HepG2 (cell line): ENCODE measurements around the gene MINDY1. TPM values are rescaled to one million over a fixed set of nuclear protein-coding genes. Genes with fewer than 3 reads are reported as not detected.

Experiments
- FOSL1 ChIP-seq: sonication (generic); formaldehyde crosslinking; IDR thresholded peaks from 2 replicates; pipeline ENCODE4 v1.9.0; 2021; ENCODE audit warnings: missing genetic modification reagents, borderline replicate concordance
- FOXM1 ChIP-seq: sonication (generic); formaldehyde crosslinking; IDR thresholded peaks from 2 replicates; pipeline ENCODE4 v1.5.0; 2020; ENCODE audit warnings: missing genetic modification reagents
- GABPB1 ChIP-seq: IDR thresholded peaks from 2 replicates; pipeline ENCODE4 v1.6.1; 2016; ENCODE audit warnings: mild to moderate bottlenecking, missing genetic modification reagents, moderate library complexity, missing compliant biosample characterization
- GTF3A ChIP-seq: sonication (generic); formaldehyde crosslinking; conservative IDR thresholded peaks from 2 replicates; pipeline ENCODE4 v1.4.0; 2020; ENCODE audit warnings: mild to moderate bottlenecking, missing genetic modification reagents
- HDAC6 ChIP-seq: fragments of 200-600 bp; sonication (generic); IDR thresholded peaks from 2 replicates; pipeline ENCODE4 v1.7.0; 2017; ENCODE audit warnings: mild to moderate bottlenecking, antibody characterized with exemption, low read length, low read depth
- KDM4B ChIP-seq: sonication (generic); formaldehyde crosslinking; IDR thresholded peaks from 2 replicates; pipeline ENCODE4 v1.4.0; 2020; ENCODE audit warnings: missing genetic modification reagents
- NR2F6 ChIP-seq, 2 experiments: IDR thresholded peaks; 2 replicates each; pipeline ENCODE4 v1.6.1; 2016; ENCODE audit warnings: antibody characterized with exemption in 1 of 2, mild to moderate bottlenecking in 1 of 2
- RXRB ChIP-seq: IDR thresholded peaks from 2 replicates; pipeline ENCODE4 v1.6.1; 2016; ENCODE audit warnings: borderline replicate concordance, missing genetic modification reagents, missing compliant biosample characterization
- ZNF101 ChIP-seq: sonication (generic); formaldehyde crosslinking; IDR thresholded peaks from 2 replicates; pipeline ENCODE4 v1.4.0; 2020; ENCODE audit warnings: mild to moderate bottlenecking, low read depth, missing genetic modification reagents, borderline replicate concordance
- ZNF230 ChIP-seq: sonication (generic); formaldehyde crosslinking; IDR thresholded peaks from 2 replicates; pipeline ENCODE4 v1.4.0; 2020; ENCODE audit warnings: mild to moderate bottlenecking, missing genetic modification reagents
- ZNF510 ChIP-seq: sonication (generic); formaldehyde crosslinking; IDR thresholded peaks from 2 replicates; pipeline ENCODE4 v1.4.0; 2020; ENCODE audit warnings: low read depth, mild to moderate bottlenecking, missing genetic modification reagents
- ZNF549 ChIP-seq: sonication (generic); formaldehyde crosslinking; IDR thresholded peaks from 2 replicates; pipeline ENCODE4 v1.5.0; 2020; ENCODE audit warnings: missing genetic modification reagents
- ZNF607 ChIP-seq: sonication (generic); formaldehyde crosslinking; IDR thresholded peaks from 2 replicates; pipeline ENCODE4 v1.5.1; 2020; ENCODE audit warnings: missing genetic modification reagents, mild to moderate bottlenecking, borderline replicate concordance
- ZZZ3 ChIP-seq: sonication (generic); formaldehyde crosslinking; IDR thresholded peaks from 2 replicates; pipeline ENCODE4 v1.4.0; 2020; ENCODE audit warnings: missing genetic modification reagents, mild to moderate bottlenecking, borderline replicate concordance
- polyA plus RNA-seq, 8 experiments: library from polyadenylated mRNA; depleted of rRNA in 3 of 8; stranded (reverse) in 7 of 8; unstranded in 1 of 8; fragments of >200 nt; fragmentation: Illumina TruSeq in 4 of 8; extraction: Trizol in 4 of 8; gene quantifications; 2 replicates each; pipeline versions ENCODE4 v1.2.1 to v1.2.3, GENCODE V29; 2011 to 2016; ENCODE audit warnings: low read depth in 4 of 8, missing spikeins in 1 of 8, mixed read lengths in 1 of 8; ENCODE audit not compliant: insufficient read depth in 1 of 8
- total RNA-seq, 5 experiments: library from RNA; depleted of rRNA; stranded (reverse); fragments of >200 nt; fragmentation: Illumina TruSeq; extraction: Trizol; gene quantifications; 2 replicates each; pipeline ENCODE4 v1.2.3, GENCODE V29; 2016; ENCODE audit warnings: low read depth in 1 of 5
- TF ChIP-seq, protein P1 (sequence below): sonication (generic); formaldehyde crosslinking; IDR thresholded peaks from 2 replicates; pipeline ENCODE4 v1.5.1; 2020; ENCODE audit warnings: missing genetic modification reagents, mild to moderate bottlenecking, borderline replicate concordance
- TF ChIP-seq, protein P2 (sequence below): sonication (generic); formaldehyde crosslinking; IDR thresholded peaks from 2 replicates; pipeline ENCODE4 v1.4.0; 2020; ENCODE audit warnings: mild to moderate bottlenecking, missing genetic modification reagents
- TF ChIP-seq, protein P3 (sequence below): sonication (generic); formaldehyde crosslinking; IDR thresholded peaks from 2 replicates; pipeline ENCODE4 v1.5.1; 2020; ENCODE audit warnings: missing genetic modification reagents, mild to moderate bottlenecking, borderline replicate concordance
- TF ChIP-seq, protein P4 (sequence below): sonication (generic); formaldehyde crosslinking; IDR thresholded peaks from 2 replicates; pipeline ENCODE4 v1.5.0; 2020; ENCODE audit warnings: missing genetic modification reagents
- TF ChIP-seq, protein P5 (sequence below): fragments of 450-650 bp; IDR thresholded peaks from 2 replicates; pipeline ENCODE4 v1.6.1; 2017; ENCODE audit warnings: mild to moderate bottlenecking

MINDY1 gene
- total and polyA plus RNA-seq, 2 of the 13 experiments (the other 11 are each of a cell fraction or from before 2014, with no cell fraction given) = 11.1 to 15.0 TPM

DNA sequence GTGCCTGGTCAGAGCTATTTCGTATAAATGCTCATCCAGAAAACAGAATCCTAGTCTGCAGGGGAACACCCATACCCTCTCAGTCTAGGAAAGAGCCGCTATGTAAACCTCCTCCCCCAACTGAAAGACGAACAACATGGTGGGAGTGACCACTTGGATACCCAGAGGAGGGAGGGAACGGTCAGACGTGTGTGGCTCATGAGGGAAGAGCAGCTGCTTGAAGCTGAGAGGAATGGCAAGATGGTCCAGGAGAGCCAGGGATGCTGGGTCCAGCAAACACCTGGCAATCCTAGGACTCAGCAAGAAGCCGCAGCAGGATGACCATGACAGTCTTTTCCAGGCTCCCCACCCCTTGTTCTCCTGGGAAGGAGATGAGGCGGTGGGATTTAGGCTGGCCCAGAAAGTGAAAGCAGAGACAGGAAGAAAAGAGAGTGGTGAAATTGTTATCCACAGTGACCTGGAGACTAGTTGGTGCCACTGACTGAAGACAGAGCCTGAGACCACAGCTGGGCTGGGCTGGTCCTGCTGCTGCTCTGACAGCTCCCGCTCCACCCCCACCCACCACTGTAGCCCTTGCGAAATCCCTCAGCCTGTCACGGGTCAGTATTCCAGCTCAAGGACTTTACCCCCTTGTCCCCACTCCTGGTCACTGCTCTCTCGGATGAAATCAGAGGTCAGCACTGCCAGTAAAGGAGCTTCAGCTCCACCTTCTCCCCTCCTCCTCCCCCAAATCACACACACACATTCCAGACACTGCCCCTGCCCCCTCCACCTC, 35.7 kb downstream of the MINDY1 start (continued):
- TF ChIP-seq, protein P1, sequence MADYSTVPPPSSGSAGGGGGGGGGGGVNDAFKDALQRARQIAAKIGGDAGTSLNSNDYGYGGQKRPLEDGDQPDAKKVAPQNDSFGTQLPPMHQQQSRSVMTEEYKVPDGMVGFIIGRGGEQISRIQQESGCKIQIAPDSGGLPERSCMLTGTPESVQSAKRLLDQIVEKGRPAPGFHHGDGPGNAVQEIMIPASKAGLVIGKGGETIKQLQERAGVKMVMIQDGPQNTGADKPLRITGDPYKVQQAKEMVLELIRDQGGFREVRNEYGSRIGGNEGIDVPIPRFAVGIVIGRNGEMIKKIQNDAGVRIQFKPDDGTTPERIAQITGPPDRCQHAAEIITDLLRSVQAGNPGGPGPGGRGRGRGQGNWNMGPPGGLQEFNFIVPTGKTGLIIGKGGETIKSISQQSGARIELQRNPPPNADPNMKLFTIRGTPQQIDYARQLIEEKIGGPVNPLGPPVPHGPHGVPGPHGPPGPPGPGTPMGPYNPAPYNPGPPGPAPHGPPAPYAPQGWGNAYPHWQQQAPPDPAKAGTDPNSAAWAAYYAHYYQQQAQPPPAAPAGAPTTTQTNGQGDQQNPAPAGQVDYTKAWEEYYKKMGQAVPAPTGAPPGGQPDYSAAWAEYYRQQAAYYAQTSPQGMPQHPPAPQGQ (CRISPR knock-in tag) = no peak
- no peak for TF ChIP-seq FOXM1 (CRISPR knock-in tag)
- TF ChIP-seq ZNF510 (CRISPR knock-in tag) = no peak
- no peak for TF ChIP-seq FOSL1 (CRISPR knock-in tag)
- TF ChIP-seq RXRB (CRISPR knock-in tag) = peak; percentile 95
- no peak; the same call in 1 of the 2 replicates for TF ChIP-seq ZNF230 (CRISPR knock-in tag)
- TF ChIP-seq, protein P2, sequence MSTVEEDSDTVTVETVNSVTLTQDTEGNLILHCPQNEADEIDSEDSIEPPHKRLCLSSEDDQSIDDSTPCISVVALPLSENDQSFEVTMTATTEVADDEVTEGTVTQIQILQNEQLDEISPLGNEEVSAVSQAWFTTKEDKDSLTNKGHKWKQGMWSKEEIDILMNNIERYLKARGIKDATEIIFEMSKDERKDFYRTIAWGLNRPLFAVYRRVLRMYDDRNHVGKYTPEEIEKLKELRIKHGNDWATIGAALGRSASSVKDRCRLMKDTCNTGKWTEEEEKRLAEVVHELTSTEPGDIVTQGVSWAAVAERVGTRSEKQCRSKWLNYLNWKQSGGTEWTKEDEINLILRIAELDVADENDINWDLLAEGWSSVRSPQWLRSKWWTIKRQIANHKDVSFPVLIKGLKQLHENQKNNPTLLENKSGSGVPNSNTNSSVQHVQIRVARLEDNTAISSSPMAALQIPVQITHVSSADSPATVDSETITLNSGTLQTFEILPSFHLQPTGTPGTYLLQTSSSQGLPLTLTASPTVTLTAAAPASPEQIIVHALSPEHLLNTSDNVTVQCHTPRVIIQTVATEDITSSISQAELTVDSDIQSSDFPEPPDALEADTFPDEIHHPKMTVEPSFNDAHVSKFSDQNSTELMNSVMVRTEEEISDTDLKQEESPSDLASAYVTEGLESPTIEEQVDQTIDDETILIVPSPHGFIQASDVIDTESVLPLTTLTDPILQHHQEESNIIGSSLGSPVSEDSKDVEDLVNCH = peak; percentile 66; the same call in 1 of the 2 replicates
- no peak for TF ChIP-seq ZNF607 (CRISPR knock-in tag)
- no peak; the same call in 1 of the 2 replicates for TF ChIP-seq GTF3A
- TF ChIP-seq, protein P3, sequence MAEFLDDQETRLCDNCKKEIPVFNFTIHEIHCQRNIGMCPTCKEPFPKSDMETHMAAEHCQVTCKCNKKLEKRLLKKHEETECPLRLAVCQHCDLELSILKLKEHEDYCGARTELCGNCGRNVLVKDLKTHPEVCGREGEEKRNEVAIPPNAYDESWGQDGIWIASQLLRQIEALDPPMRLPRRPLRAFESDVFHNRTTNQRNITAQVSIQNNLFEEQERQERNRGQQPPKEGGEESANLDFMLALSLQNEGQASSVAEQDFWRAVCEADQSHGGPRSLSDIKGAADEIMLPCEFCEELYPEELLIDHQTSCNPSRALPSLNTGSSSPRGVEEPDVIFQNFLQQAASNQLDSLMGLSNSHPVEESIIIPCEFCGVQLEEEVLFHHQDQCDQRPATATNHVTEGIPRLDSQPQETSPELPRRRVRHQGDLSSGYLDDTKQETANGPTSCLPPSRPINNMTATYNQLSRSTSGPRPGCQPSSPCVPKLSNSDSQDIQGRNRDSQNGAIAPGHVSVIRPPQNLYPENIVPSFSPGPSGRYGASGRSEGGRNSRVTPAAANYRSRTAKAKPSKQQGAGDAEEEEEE (CRISPR knock-in tag) = peak; percentile 85; the same call in 1 of the 2 replicates
- TF ChIP-seq, protein P4, sequence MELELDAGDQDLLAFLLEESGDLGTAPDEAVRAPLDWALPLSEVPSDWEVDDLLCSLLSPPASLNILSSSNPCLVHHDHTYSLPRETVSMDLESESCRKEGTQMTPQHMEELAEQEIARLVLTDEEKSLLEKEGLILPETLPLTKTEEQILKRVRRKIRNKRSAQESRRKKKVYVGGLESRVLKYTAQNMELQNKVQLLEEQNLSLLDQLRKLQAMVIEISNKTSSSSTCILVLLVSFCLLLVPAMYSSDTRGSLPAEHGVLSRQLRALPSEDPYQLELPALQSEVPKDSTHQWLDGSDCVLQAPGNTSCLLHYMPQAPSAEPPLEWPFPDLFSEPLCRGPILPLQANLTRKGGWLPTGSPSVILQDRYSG (CRISPR knock-in tag) = no peak
- 0 out of 2 replicates have a peak, but pooled peaks have one; percentile 47 for TF ChIP-seq ZNF101
- peak; percentile 46; the same call in 1 of the 2 replicates for TF ChIP-seq GABPB1 (CRISPR knock-in tag)
- TF ChIP-seq KDM4B (CRISPR knock-in tag) = peak; percentile 96; the same call in 1 of the 2 replicates
- TF ChIP-seq NR2F6 (IDR thresholded peaks at IDR 0.05) = peak; percentile 94
- TF ChIP-seq NR2F6 (CRISPR knock-in tag; IDR thresholded peaks at IDR 0.05) = peak; percentile 97
- TF ChIP-seq ZZZ3 (CRISPR knock-in tag) = no peak
- no peak for TF ChIP-seq HDAC6
- TF ChIP-seq, protein P5, sequence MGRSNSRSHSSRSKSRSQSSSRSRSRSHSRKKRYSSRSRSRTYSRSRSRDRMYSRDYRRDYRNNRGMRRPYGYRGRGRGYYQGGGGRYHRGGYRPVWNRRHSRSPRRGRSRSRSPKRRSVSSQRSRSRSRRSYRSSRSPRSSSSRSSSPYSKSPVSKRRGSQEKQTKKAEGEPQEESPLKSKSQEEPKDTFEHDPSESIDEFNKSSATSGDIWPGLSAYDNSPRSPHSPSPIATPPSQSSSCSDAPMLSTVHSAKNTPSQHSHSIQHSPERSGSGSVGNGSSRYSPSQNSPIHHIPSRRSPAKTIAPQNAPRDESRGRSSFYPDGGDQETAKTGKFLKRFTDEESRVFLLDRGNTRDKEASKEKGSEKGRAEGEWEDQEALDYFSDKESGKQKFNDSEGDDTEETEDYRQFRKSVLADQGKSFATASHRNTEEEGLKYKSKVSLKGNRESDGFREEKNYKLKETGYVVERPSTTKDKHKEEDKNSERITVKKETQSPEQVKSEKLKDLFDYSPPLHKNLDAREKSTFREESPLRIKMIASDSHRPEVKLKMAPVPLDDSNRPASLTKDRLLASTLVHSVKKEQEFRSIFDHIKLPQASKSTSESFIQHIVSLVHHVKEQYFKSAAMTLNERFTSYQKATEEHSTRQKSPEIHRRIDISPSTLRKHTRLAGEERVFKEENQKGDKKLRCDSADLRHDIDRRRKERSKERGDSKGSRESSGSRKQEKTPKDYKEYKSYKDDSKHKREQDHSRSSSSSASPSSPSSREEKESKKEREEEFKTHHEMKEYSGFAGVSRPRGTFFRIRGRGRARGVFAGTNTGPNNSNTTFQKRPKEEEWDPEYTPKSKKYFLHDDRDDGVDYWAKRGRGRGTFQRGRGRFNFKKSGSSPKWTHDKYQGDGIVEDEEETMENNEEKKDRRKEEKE = no peak
- TF ChIP-seq ZNF549 (CRISPR knock-in tag) = no peak
